Parathyroid adenoma (tissue), 2 donors: ENCODE results near the gene FPR1.

Experiments used
- H2AFZ ChIP-seq: fragments of 300-600 bp; sonication (generic); one replicate; pipeline ENCODE4 v1.7.0; 2017; ENCODE audit warnings: antibody characterized with exemption, mild to moderate bottlenecking
- H3K27ac ChIP-seq: fragments of 300-600 bp; sonication (generic); one replicate; pipeline ENCODE4 v1.7.0; 2017
- H3K27me3 ChIP-seq: fragments of 300-600 bp; sonication (generic); one replicate; pipeline ENCODE4 v1.7.0; 2017; ENCODE audit warnings: low read length; ENCODE audit not compliant: control insufficient read depth, insufficient read depth
- H3K36me3 ChIP-seq: fragments of 300-600 bp; sonication (generic); one replicate; pipeline ENCODE4 v1.7.0; 2017; ENCODE audit warnings: low read length; ENCODE audit not compliant: control insufficient read depth, insufficient read depth
- H3K4me1 ChIP-seq: fragments of 300-600 bp; sonication (generic); one replicate; pipeline ENCODE4 v1.7.0; 2017; ENCODE audit warnings: control low read depth
- H3K4me2 ChIP-seq: fragments of 300-600 bp; sonication (generic); one replicate; pipeline ENCODE4 v1.7.0; 2017; ENCODE audit warnings: low read length
- H3K4me3 ChIP-seq: fragments of 300-600 bp; sonication (generic); one replicate; pipeline ENCODE4 v1.7.0; 2017; ENCODE audit warnings: low read depth, low read length
- H3K79me2 ChIP-seq: fragments of 300-600 bp; sonication (generic); one replicate; pipeline ENCODE4 v1.7.0; 2017; ENCODE audit warnings: control low read depth
- H3K9ac ChIP-seq: fragments of 300-600 bp; sonication (generic); one replicate; pipeline ENCODE4 v1.7.0; 2017; ENCODE audit warnings: mild to moderate bottlenecking
- H3K9me3 ChIP-seq: fragments of 300-600 bp; sonication (generic); one replicate; pipeline ENCODE4 v1.7.0; 2017; ENCODE audit warnings: low read length; ENCODE audit not compliant: control insufficient read depth
- CTCF ChIP-seq: fragments of 300-600 bp; sonication (generic); IDR thresholded peaks from one replicate; pipeline ENCODE4 v1.7.0; 2017; ENCODE audit warnings: antibody characterized with exemption, mild to moderate bottlenecking
- donor health status: primary hyperparathyroidism.

Gene FPR1

GRCh38 chr19:51784922-51785690, 33.4 kb upstream of the FPR1 start:
- Histone ChIP-seq H3K4me2 (no peak overlapping the region), H3K27ac (peak overlapping the region; percentile 17), H3K79me2 (no peaks in the 10 kb centered on the region), H3K9ac (no peak overlapping the region), H3K4me1 (peaks cover 7% of the 10 kb centered on the region), H3K4me3 (no peak overlapping the region), H2AFZ (peak overlapping the region; percentile 50), H3K36me3 (no peaks in the 10 kb centered on the region), H3K27me3 (no peaks in the 10 kb centered on the region), H3K9me3 (no peaks in the 10 kb centered on the region)
- TF ChIP-seq CTCF = no peak

- Histone ChIP-seq H3K9ac (no peak overlapping the region), H3K4me2 (no peak overlapping the region), H3K27me3 (no peaks in the 10 kb centered on the region), H3K36me3 (no peaks in the 10 kb centered on the region), H3K27ac (peak overlapping the region; percentile 17), H3K9me3 (no peaks in the 10 kb centered on the region), H3K4me1 (peaks cover 7% of the 10 kb centered on the region), H2AFZ (peak overlapping the region; percentile 50), H3K4me3 (no peak overlapping the region), H3K79me2 (no peaks in the 10 kb centered on the region)
- no peak for TF ChIP-seq CTCF
Measured at GRCh38 chr19:51784109-51784785, 32.6 kb upstream of the FPR1 start.

GRCh38 chr19:51783372-51783771, 31.7 kb upstream of the FPR1 start:
- Histone ChIP-seq H2AFZ (no peak overlapping the region), H3K36me3 (no peaks in the 10 kb centered on the region), H3K9me3 (no peaks in the 10 kb centered on the region), H3K27me3 (no peaks in the 10 kb centered on the region), H3K4me3 (no peak overlapping the region), H3K27ac (no peak overlapping the region), H3K79me2 (no peaks in the 10 kb centered on the region), H3K4me1 (peaks cover 7% of the 10 kb centered on the region), H3K9ac (no peak overlapping the region), H3K4me2 (no peak overlapping the region)
- no peak for TF ChIP-seq CTCF

GRCh38 chr19:51781999-51782398, 30.3 kb upstream of the FPR1 start:
- no peak overlapping the region for H3K27ac ChIP-seq
- no peak overlapping the region for H3K4me3 ChIP-seq
- H3K36me3 ChIP-seq = no peaks in the 10 kb centered on the region
- TF ChIP-seq CTCF = no peak
- no peak overlapping the region for H3K9ac ChIP-seq
- no peaks in the 10 kb centered on the region for H3K27me3 ChIP-seq
- H3K9me3 ChIP-seq = no peaks in the 10 kb centered on the region
- no peak overlapping the region for H2AFZ ChIP-seq
- H3K79me2 ChIP-seq = no peaks in the 10 kb centered on the region
- H3K4me2 ChIP-seq = no peak overlapping the region
- H3K4me1 ChIP-seq = peaks cover 16% of the 10 kb centered on the region
